ENCODE results near the gene TTYH3.
A peak's percentile ranks its signal among the peaks of the same experiment; 100 is the strongest.

Gene TTYH3

GRCh38 chr7:2616387-2617324 lies 15.1 kb upstream of the TTYH3 start:
- no peak for DNase-seq

DNA sequence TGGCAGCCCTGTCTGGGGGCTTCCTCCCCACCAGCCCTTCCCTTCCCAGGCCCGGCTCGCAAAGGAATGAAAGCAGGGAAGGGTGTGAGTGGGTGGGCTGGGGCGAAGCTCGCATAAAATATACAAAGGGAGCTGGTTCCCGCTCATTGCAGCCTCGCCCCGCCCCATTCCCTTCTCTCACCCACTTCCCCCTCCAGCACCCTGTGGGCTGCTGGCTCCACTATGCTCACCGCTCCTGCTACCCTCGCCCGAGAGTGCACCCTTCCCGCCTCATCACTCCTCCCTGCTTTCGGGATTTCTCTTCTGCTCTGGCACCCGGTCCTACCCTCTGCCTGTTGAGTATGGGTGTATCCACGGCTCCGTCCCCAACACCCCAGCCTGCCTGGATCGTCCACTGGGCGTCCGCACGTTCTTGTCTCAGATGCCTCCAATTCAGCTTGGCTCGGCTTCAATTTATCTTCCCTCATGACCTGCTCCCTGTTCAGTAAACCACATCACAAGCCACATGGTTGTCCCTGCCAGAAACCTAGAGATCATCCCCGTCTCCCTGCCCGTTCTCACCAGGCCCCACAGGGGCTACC lies 14.4 kb upstream of the TTYH3 start:
- no peak for DNase-seq

DNA sequence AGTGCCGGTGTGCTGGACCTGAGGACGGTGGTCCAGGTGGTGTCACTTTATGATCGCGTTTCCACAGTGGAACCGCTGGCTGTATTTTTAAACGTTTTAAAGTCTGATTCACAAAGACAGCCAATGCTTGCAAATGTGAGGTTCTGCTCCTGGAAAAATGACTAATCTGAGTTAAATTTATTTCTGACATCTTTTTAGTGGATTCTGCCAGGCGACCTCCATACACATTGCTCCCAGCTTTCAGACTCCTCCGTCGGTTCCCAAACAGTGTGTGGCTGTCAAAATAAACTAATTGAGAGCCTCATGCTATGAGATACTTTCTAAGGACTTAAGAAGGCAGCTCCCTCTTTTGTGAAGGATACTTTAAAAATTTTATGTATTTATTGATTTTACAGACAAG lies 12.7 kb upstream of the TTYH3 start:
- no peak for DNase-seq

DNA sequence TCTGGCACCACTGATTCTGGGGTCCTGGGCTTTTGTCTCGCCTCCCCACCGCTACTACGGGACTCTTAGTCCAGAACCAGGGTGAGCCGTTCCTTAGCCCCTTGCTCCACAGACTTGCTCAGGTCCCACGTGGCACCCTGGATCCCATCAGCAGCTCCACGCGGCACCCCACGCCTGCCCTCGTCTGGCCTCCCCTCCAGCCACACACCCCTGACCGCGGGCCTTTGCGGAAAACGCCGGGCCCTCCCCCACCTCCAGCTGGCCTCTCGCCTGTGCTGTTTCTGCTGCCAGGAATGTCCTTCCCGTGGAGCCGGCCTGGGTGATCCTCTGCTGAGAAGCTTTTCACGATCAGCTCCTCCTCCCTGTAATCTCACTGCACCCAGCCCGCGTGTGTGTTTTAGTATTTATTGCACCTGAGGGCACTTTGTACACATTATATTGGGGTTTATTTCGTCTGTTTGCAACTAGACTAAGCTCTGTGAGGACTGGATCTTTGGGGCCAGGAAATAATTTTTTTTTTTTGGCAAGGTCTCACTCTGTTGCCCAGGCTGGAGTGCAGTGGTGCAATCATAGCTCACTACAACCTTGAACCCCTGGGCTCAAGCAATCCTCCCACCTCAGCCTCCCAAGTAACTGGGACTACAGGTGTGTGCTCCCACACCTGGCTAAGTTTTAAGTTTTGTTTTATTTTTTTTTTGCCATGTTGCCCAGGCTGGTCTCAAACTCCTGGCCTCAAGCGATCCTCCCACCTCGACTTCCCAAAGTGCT lies 10.5 kb upstream of the TTYH3 start:
- no peak for DNase-seq

DNA sequence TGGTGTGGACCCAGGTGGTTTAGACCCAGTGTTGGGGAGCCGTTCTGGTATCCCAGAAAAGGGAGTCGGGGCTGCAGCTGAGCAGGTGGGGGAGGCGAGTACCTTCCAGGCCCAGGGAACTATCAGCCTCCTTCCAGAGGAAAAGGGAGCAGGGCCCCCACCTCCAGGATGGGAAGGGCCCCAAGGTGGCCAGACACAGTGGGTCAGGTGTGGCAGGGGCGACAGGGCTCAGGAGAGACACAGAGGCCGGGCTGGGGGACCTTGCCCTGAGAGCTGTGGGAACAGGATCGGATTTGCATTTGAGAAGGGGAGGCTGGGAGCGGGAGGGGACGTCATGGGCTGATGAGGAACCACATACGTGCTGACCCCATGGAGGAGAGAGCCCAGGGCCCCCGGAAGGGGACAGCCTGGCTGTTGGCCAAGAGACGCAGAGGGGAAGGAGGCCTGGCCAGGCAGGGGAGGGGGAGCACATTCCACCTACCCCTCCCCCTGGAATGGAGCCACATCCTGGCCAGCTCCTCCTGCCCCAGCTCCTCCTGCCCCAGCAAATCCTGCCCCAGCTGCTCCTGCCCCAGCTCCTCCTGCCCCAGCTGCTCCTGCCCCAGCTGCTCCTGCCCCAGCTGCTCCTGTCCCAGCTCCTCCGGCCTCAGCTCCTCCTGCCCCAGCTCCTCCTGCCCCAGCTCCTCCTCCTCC lies 9.7 kb upstream of the TTYH3 start:
- no peak for DNase-seq

DNA sequence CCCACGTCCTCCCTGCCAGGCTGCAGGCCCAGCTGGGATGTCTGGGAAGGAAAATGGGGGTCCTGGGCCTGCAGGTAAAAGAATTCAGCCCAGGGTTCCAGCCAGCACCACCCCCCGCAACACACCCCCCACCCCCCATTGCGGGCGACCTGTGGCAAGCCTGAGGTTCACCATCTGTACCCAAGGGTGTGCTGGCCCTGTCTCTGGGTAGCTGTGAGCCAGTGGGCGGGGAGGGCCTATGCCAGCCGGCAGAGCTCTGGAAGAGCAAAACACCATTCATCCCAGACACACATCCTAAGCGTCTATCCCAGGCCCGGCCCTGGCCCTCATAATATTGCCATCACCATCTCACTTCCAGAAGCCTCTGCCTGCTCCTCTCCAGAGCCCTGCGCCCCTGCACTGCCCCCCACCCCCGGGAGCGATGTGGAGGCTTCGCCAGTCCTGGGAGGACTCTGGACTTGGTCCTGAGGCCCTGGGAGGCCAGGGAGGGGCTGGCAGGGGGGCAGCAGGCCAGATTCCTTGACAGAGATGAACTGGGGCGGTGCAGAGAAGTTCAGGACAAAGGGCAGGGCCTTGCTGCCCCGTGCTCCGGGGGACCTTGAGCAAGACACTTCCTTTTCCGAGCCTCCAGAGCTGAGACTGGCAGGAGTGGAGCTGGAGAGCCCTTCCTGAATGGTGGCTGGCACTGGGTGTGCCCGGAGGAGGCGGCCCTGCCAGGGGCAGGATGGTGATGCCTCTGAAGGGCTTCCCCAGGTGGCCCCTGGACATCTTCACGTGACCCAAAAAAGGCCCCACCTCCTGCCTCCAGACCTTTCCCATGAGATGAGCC lies 8.7 kb upstream of the TTYH3 start:
- DNase-seq: peak; percentile 84 to 89

DNA sequence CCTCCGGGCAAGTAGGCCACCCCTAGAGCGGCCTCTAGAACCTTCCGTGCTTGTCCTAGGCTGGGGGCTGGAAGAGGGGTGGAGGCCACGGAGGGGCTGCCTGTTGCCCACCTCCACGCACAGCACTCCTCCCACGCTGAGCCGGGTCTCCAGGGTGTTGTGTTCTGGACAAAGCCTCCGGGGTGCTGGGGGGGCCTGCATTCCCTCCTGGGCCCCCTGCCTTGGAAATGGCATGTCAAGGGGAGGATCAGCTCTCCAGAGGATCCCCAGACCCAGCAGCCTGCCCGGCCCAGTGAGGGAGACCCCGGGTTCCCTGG lies 8.1 kb upstream of the TTYH3 start:
- no peak for DNase-seq

GRCh38 chr7:2624293-2624886 lies 7.4 kb upstream of the TTYH3 start:
- no peak for DNase-seq

- no peak for DNase-seq
These were observed 5.2 kb upstream of the TTYH3 start for GRCh38 chr7:2626498-2627117.

- DNase-seq: peak in 1 of 2 donors; percentile 41
These were observed 4.3 kb upstream of the TTYH3 start for GRCh38 chr7:2627258-2628129.

DNA sequence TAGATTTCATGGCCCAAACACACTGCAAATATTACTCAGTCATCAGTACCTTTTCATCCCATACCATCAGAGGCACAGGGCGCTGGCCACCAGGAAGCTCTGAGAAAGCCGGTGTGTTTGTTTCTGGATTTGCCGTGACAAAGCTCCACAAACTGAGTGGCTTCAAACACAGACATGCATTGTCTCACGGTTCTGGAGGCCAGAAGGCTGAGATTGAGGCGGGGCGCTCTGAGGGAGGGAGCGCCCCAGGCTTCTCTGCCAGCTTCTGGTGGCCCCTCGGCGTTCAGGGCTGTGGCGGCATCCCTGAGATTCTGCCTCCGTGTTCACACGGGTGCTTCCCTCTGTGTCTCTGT lies 3.7 kb upstream of the TTYH3 start:
- DNase-seq: no peak

GRCh38 chr7:2628891-2629290 lies 2.9 kb upstream of the TTYH3 start:
- DNase-seq: no peak

GRCh38 chr7:2629746-2630681 lies 1.8 kb upstream of the TTYH3 start:
- peak in 1 of 2 donors; percentile 40 for DNase-seq

- DNase-seq: peak; percentile 80 to 92
These were observed 1.1 kb downstream of the TTYH3 start for GRCh38 chr7:2632733-2633537.

- DNase-seq: peak; percentile 83 to 93
These were observed 1.9 kb downstream of the TTYH3 start for GRCh38 chr7:2633538-2634266.

GRCh38 chr7:2634267-2635145 lies 2.7 kb downstream of the TTYH3 start:
- DNase-seq: no peak

Data from inflammatory macrophage (primary cell).